ENCODE results near the gene ADAD2. TPM values are rescaled to one million over a fixed set of nuclear protein-coding genes. Genes with fewer than 3 reads are reported as not detected.

The ADAD2 gene
- total RNA-seq, 1 donor from 2014 or later = not detected

DNA sequence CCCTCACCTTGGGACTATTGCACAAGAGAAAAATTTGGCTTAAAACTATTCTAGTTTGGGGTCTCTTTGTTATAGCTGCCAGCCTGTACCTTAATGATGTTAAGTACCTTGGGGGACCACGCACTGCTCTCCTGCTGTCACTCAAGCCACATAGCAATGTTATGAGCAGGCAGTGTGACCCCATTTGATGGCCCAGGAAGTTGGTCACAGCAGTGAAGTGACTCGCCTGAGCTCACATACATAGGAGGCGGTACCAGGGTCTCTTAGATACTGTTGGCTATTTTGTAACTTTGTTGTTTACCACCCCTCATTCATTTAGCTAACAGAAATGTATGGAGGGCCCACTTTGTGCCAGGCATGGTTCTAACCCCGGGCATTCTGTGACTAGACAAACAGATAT is 32.5 kb downstream of the ADAD2 start:
- peaks cover 18% of the 10 kb centered on the region for H3K4me1 Mint-ChIP-seq

DNA sequence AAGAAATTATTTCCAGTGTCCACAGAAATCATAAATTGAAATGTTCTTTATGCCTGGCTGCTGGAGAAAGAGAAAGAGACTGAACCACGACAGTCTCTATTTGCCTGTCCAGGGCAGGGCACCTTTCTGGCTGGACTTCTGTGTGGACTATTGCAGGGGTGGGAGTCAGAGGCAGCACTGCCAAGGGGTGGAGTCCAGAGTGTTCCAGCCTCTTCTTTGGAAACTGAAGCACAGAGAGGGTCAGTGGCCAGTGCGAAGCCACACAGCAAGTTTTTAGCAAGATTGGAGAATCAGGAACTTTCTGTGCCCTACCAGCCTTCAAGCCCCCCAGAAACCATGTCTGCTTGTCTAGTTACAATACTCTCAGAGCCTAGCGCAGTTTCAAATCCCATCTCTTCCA is 33.6 kb downstream of the ADAD2 start:
- no peak for DNase-seq (ENCODE audit: low read depth, low spot score)
- H3K27ac Mint-ChIP-seq (ENCODE audit: unreplicated experiment) = no peak overlapping the region

More for the DNA sequence above, 32.5 kb downstream of the ADAD2 start:
- H3K27me3 Mint-ChIP-seq (ENCODE audit: low read depth) = no peaks in the 10 kb centered on the region
- DNase-seq (ENCODE audit: low read depth, low spot score) = no peak
- TF ChIP-seq, protein P1, sequence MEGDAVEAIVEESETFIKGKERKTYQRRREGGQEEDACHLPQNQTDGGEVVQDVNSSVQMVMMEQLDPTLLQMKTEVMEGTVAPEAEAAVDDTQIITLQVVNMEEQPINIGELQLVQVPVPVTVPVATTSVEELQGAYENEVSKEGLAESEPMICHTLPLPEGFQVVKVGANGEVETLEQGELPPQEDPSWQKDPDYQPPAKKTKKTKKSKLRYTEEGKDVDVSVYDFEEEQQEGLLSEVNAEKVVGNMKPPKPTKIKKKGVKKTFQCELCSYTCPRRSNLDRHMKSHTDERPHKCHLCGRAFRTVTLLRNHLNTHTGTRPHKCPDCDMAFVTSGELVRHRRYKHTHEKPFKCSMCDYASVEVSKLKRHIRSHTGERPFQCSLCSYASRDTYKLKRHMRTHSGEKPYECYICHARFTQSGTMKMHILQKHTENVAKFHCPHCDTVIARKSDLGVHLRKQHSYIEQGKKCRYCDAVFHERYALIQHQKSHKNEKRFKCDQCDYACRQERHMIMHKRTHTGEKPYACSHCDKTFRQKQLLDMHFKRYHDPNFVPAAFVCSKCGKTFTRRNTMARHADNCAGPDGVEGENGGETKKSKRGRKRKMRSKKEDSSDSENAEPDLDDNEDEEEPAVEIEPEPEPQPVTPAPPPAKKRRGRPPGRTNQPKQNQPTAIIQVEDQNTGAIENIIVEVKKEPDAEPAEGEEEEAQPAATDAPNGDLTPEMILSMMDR (conservative IDR thresholded peaks at IDR 0.05) = no peak
- H3K9me3 Mint-ChIP-seq = no peaks in the 10 kb centered on the region
- H3K36me3 Mint-ChIP-seq (ENCODE audit: low read depth) = no peaks in the 10 kb centered on the region
- no peak overlapping the region for H3K4me3 Mint-ChIP-seq
- H3K27ac Mint-ChIP-seq (ENCODE audit: unreplicated experiment) = no peak overlapping the region

DNA sequence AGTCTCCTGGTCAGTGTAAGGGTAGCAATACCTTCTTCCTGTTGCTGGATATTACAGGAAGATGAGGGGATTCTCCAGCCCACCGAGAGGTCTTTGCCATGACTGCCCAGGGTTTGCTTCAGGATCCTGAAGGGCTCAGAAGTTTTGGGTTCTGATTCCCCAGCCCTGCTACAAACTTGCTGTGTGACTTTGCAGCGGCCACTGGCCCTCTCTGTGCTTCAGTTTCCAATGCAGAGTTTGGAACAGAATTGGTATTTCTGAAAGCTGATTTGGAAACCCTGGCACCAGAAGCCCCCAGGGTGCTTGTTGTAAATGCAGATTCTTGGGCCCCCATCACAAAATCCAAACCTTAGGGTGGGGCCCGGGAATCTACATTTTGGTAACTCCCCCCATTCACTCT is 34.2 kb downstream of the ADAD2 start:
- Mint-ChIP-seq H3K27ac (ENCODE audit: unreplicated experiment) (no peak overlapping the region), H3K27me3 (ENCODE audit: low read depth) (no peaks in the 10 kb centered on the region), H3K9me3 (no peaks in the 10 kb centered on the region), H3K4me1 (peaks cover 15% of the 10 kb centered on the region), H3K36me3 (ENCODE audit: low read depth) (no peaks in the 10 kb centered on the region), H3K4me3 (no peak overlapping the region)
- TF ChIP-seq, protein P1 (conservative IDR thresholded peaks at IDR 0.05) = no peak
- DNase-seq (ENCODE audit: low read depth, low spot score) = no peak

More for the DNA sequence above, 33.6 kb downstream of the ADAD2 start:
- H3K27me3 Mint-ChIP-seq (ENCODE audit: low read depth) = no peaks in the 10 kb centered on the region
- TF ChIP-seq, protein P1 (conservative IDR thresholded peaks at IDR 0.05) = no peak
- H3K4me1 Mint-ChIP-seq = peaks cover 15% of the 10 kb centered on the region
- H3K36me3 Mint-ChIP-seq (ENCODE audit: low read depth) = no peaks in the 10 kb centered on the region
- no peaks in the 10 kb centered on the region for H3K9me3 Mint-ChIP-seq
- no peak overlapping the region for H3K4me3 Mint-ChIP-seq

DNA sequence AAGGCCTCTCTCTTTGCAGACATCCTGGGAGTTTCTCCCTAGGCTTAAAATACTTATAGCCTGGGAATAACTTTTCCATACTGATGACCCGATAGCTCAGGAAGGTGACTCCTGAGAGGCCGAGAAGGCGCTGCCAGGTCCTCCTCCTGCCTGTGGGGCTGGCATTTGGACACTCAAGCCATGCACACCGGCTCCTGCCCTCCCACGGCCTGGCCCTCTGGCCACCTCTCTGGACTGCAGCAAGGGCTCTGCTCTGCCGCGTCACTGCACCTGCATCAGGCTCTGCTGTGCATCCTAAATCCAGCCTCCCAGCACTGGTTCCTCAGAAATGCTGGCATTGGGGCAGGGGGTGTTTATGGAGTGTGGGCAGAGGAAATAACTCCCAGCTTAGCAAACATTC is 34.6 kb downstream of the ADAD2 start:
- Mint-ChIP-seq H3K36me3 (ENCODE audit: low read depth) (no peaks in the 10 kb centered on the region), H3K27me3 (ENCODE audit: low read depth) (no peaks in the 10 kb centered on the region), H3K4me3 (no peak overlapping the region), H3K27ac (ENCODE audit: unreplicated experiment) (no peak overlapping the region), H3K4me1 (peaks cover 15% of the 10 kb centered on the region), H3K9me3 (no peaks in the 10 kb centered on the region)
- no peak for DNase-seq (ENCODE audit: low read depth, low spot score)
- TF ChIP-seq, protein P1 (conservative IDR thresholded peaks at IDR 0.05) = no peak

DNA sequence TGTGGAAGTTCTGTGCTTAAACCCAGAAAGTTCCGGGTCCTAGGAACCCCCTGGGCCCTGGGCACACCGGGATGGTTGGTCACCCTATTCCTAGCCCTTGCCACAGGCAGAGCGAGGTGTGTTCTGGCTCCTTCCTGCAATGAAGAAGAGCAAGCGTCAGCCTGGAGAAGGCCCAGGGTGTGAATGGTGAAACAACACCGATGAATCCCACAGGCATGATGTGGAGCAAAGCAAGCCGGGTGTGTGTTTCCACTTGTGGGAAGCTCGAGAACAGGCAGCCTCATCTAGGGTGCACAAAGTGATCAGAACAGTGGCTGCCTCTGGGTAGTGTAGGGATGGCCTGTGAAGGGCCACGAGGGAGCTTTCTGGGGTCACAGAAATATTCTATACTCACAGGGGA is 35.1 kb downstream of the ADAD2 start:
- no peaks in the 10 kb centered on the region for H3K27me3 Mint-ChIP-seq (ENCODE audit: low read depth)
- H3K9me3 Mint-ChIP-seq = no peaks in the 10 kb centered on the region
- H3K4me3 Mint-ChIP-seq = no peak overlapping the region
- H3K36me3 Mint-ChIP-seq (ENCODE audit: low read depth) = no peaks in the 10 kb centered on the region
- DNase-seq (ENCODE audit: low read depth, low spot score) = no peak
- no peak overlapping the region for H3K27ac Mint-ChIP-seq (ENCODE audit: unreplicated experiment)
- TF ChIP-seq, protein P1 (conservative IDR thresholded peaks at IDR 0.05) = no peak
- peaks cover 15% of the 10 kb centered on the region for H3K4me1 Mint-ChIP-seq

DNA sequence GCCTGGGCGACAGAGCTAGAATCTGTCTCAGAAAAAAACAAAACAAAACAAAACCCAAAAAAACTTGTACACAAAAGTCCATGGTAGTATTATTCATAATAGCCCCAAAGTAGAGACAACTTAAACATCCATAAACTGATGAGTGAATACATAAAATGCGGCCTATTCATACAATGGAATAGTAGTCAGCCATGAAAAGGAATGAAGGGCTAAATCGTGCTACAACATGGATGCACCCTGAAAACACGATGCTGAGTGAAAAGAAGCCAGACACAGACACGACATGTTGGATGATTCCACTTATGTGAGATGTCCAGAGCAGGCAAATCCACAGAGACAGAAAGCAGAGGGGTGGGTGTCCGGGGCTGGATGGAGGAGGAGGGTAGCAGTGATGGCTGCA is 36.6 kb downstream of the ADAD2 start:
- H3K27ac Mint-ChIP-seq (ENCODE audit: unreplicated experiment) = no peak overlapping the region
- H3K4me1 Mint-ChIP-seq = peaks cover 15% of the 10 kb centered on the region
- DNase-seq (ENCODE audit: low read depth, low spot score) = no peak
- no peak overlapping the region for H3K4me3 Mint-ChIP-seq
- H3K27me3 Mint-ChIP-seq (ENCODE audit: low read depth) = no peaks in the 10 kb centered on the region
- no peaks in the 10 kb centered on the region for H3K9me3 Mint-ChIP-seq
- TF ChIP-seq, protein P1 (conservative IDR thresholded peaks at IDR 0.05) = no peak
- H3K36me3 Mint-ChIP-seq (ENCODE audit: low read depth) = no peaks in the 10 kb centered on the region

Measured in neural crest cell (in vitro differentiated cells).